ENCODE data around the gene FKBP3. TPM values are rescaled to one million over a fixed set of nuclear protein-coding genes. Genes with fewer than 3 reads are reported as not detected.

Gene FKBP3
- total RNA-seq, 1 donor from 2014 or later = 77.0 TPM

GRCh38 chr14:45125754-45126153, 8.5 kb downstream of the FKBP3 start:
- Histone ChIP-seq H3K79me2 (ENCODE audit: insufficient read depth, low read length) (peaks cover 35% of the 10 kb centered on the region), H3K27ac (ENCODE audit: low read depth, low read length) (no peak overlapping the region), H3K4me1 (ENCODE audit: insufficient read depth, low read length) (no peaks in the 10 kb centered on the region), H3K4me3 (ENCODE audit: insufficient read depth, low read depth, low read length) (no peak overlapping the region), H3K36me3 (ENCODE audit: insufficient read depth, low read length) (peaks cover 31% of the 10 kb centered on the region), H3K9ac (ENCODE audit: low read length) (no peak overlapping the region), H2AFZ (ENCODE audit: low read depth, low read length) (no peak overlapping the region), H3K27me3 (ENCODE audit: insufficient read depth, low read length) (no peaks in the 10 kb centered on the region), H4K20me1 (ENCODE audit: insufficient read depth, low read length) (peaks cover 4% of the 10 kb centered on the region), H3K4me2 (ENCODE audit: low read length) (no peak overlapping the region), H3K9me3 (ENCODE audit: insufficient read depth, low read depth, low read length) (no peaks in the 10 kb centered on the region)
- Mint-ChIP-seq H3K27ac (ENCODE audit: unreplicated experiment) (no peak overlapping the region), H3K4me1 (ENCODE audit: low read depth, unreplicated experiment) (peaks cover 2% of the 10 kb centered on the region), H3K4me3 (ENCODE audit: unreplicated experiment) (no peak overlapping the region), H3K36me3 (ENCODE audit: low read depth, unreplicated experiment) (peaks cover 6% of the 10 kb centered on the region), H3K9me3 (ENCODE audit: unreplicated experiment) (no peaks in the 10 kb centered on the region), H3K27me3 (ENCODE audit: low read depth, unreplicated experiment) (no peaks in the 10 kb centered on the region)
- TF ChIP-seq EZH2 (IDR thresholded peaks at IDR 0.05; ENCODE audit: insufficient read depth, low read length) (no peak), CTCF (IDR thresholded peaks at IDR 0.05; ENCODE audit: insufficient read depth, low read depth, low read length) (no peak)
- no peak for DNase-seq (ENCODE audit: low read depth)
- FAIRE-seq = no peak

GRCh38 chr14:45123271-45123670, 11.0 kb downstream of the FKBP3 start:
- Histone ChIP-seq H3K27me3 (ENCODE audit: insufficient read depth, low read length) (no peaks in the 10 kb centered on the region), H2AFZ (ENCODE audit: low read depth, low read length) (no peak overlapping the region), H3K27ac (ENCODE audit: low read depth, low read length) (no peak overlapping the region), H3K9ac (ENCODE audit: low read length) (no peak overlapping the region), H3K79me2 (ENCODE audit: insufficient read depth, low read length) (peaks cover 15% of the 10 kb centered on the region), H3K4me1 (ENCODE audit: insufficient read depth, low read length) (no peaks in the 10 kb centered on the region), H3K9me3 (ENCODE audit: insufficient read depth, low read depth, low read length) (no peaks in the 10 kb centered on the region), H3K4me2 (ENCODE audit: low read length) (no peak overlapping the region), H3K36me3 (ENCODE audit: insufficient read depth, low read length) (peaks cover 41% of the 10 kb centered on the region), H4K20me1 (ENCODE audit: insufficient read depth, low read length) (peaks cover 4% of the 10 kb centered on the region), H3K4me3 (ENCODE audit: insufficient read depth, low read depth, low read length) (no peak overlapping the region)
- H3K27ac Mint-ChIP-seq (ENCODE audit: unreplicated experiment) = no peak overlapping the region
- H3K36me3 Mint-ChIP-seq (ENCODE audit: low read depth, unreplicated experiment) = peaks cover 11% of the 10 kb centered on the region
- no peaks in the 10 kb centered on the region for H3K9me3 Mint-ChIP-seq (ENCODE audit: unreplicated experiment)
- no peak for FAIRE-seq
- no peak overlapping the region for H3K4me3 Mint-ChIP-seq (ENCODE audit: unreplicated experiment)
- H3K27me3 Mint-ChIP-seq (ENCODE audit: low read depth, unreplicated experiment) = no peaks in the 10 kb centered on the region
- no peaks in the 10 kb centered on the region for H3K4me1 Mint-ChIP-seq (ENCODE audit: low read depth, unreplicated experiment)
- no peak for DNase-seq (ENCODE audit: low read depth)
- TF ChIP-seq EZH2 (IDR thresholded peaks at IDR 0.05; ENCODE audit: insufficient read depth, low read length) = no peak
- TF ChIP-seq CTCF (IDR thresholded peaks at IDR 0.05; ENCODE audit: insufficient read depth, low read depth, low read length) = no peak

DNA sequence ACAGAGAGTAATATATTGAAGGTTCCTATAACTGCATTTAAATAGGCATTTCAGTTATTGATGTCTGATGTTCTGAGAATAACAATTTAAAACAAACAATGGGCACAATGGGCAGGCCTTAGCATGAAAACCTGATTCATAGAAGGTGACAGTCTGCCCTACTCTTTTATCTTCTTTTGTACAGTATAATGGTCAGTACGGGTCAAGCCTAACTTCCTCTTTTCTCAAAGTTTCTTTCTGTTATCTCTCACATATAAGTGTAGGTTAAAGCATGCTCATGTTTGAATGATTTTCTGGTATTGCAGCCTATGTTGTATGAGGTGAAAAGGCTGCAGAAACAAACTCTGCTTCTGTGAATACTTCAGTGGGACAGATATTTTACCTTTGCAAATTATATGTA, 14.2 kb downstream of the FKBP3 start:
- Histone ChIP-seq H3K4me2 (ENCODE audit: low read length) (no peak overlapping the region), H2AFZ (ENCODE audit: low read depth, low read length) (no peak overlapping the region), H3K27ac (ENCODE audit: low read depth, low read length) (no peak overlapping the region), H3K27me3 (ENCODE audit: insufficient read depth, low read length) (no peaks in the 10 kb centered on the region), H4K20me1 (ENCODE audit: insufficient read depth, low read length) (peaks cover 4% of the 10 kb centered on the region), H3K9me3 (ENCODE audit: insufficient read depth, low read depth, low read length) (no peaks in the 10 kb centered on the region), H3K4me3 (ENCODE audit: insufficient read depth, low read depth, low read length) (no peak overlapping the region), H3K79me2 (ENCODE audit: insufficient read depth, low read length) (peaks cover 6% of the 10 kb centered on the region), H3K4me1 (ENCODE audit: insufficient read depth, low read length) (no peaks in the 10 kb centered on the region), H3K9ac (ENCODE audit: low read length) (no peak overlapping the region), H3K36me3 (ENCODE audit: insufficient read depth, low read length) (peaks cover 55% of the 10 kb centered on the region)
- TF ChIP-seq CTCF (IDR thresholded peaks at IDR 0.05; ENCODE audit: insufficient read depth, low read depth, low read length) = no peak
- no peak for TF ChIP-seq EZH2 (IDR thresholded peaks at IDR 0.05; ENCODE audit: insufficient read depth, low read length)
- H3K4me1 Mint-ChIP-seq (ENCODE audit: low read depth, unreplicated experiment) = no peaks in the 10 kb centered on the region
- FAIRE-seq (no peak), DNase-seq (ENCODE audit: low read depth) (no peak)
- H3K27me3 Mint-ChIP-seq (ENCODE audit: low read depth, unreplicated experiment) = no peaks in the 10 kb centered on the region
- H3K36me3 Mint-ChIP-seq (ENCODE audit: low read depth, unreplicated experiment) = peaks cover 11% of the 10 kb centered on the region
- no peaks in the 10 kb centered on the region for H3K9me3 Mint-ChIP-seq (ENCODE audit: unreplicated experiment)
- H3K4me3 Mint-ChIP-seq (ENCODE audit: unreplicated experiment) = no peak overlapping the region
- no peak overlapping the region for H3K27ac Mint-ChIP-seq (ENCODE audit: unreplicated experiment)

Data from astrocyte (in vitro differentiated cells and primary cell).